Stimulated activated CD4-positive, alpha-beta T cell treated with anti-CD3 and anti-CD28 coated beads, Interleukin-15, amount 100 ng/mL, for 24 hours (primary cell): ENCODE measurements around the gene TBK1.
"Not testable (repeated sequence)": the region's sequence is repeated elsewhere in the genome, so short reads cannot be mapped to it uniquely, and the experiment has no call there.

Source experiments
- DNase-seq: peaks from one replicate; pipeline ENCODE4 v3.0.0-alpha.2; 2020

The TBK1 gene

GRCh38 chr12:64497903-64498302 lies 46.0 kb downstream of the TBK1 start:
- no peak for DNase-seq

DNA sequence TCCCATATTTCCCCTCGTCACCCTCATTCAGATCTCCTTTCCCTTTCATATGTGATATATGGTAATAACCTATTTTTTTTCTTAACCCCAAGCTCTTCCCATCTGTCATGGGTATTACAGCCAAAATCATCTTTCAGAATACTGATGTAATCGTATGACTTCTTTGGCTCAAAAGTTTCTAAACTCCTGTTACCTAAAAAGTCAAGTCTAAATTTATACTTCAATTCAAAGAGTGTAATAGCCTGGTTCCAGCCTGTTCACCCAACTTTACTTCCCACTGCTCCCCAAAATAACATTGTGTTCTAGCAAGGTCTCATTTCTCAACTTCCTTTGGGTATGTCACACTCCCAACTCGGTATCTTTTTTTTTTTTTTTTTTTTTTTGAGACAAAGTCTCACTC lies 48.5 kb downstream of the TBK1 start:
- no peak for DNase-seq

GRCh38 chr12:64501486-64501885 lies 49.6 kb downstream of the TBK1 start:
- no peak for DNase-seq

DNA sequence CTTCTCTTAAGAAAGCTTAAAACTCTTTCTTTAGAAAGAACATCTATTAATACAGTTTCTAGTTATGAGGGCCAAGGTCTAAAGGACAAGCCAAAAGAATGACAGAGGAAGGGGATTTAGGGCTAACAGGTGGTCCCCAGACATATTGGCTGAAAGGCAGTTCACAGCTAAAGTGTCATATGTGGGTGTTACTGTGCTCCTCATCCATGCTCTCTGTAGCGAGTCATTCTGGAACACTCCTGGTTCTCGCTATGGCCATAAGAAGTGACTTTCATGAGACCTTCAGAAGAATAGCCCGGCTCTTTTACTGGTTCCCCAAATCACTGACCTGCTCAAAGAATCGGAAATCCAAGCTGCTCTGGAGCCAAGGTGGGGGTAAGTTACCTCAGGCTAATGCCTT lies 55.0 kb downstream of the TBK1 start:
- DNase-seq: no peak

- DNase-seq: no peak
These were observed 58.7 kb downstream of the TBK1 start for GRCh38 chr12:64510667-64511066.

DNA sequence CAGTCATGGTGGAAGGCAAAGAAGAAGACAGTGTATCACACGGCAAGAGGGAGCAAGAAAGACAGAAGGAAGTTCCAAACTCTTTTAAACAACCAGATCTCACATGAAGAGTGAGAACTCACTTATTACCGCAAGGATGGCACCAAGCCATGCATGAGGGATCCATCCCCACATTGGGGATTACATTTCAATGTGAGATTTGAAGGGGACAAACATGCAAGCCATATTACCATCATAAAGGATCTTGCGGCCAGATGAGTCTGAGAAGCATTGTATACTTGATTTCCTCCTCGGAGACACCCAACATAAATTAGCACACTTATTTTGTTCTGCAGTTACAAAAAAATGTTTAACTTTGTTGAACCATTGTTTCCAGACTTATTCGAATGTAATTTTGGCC lies 66.5 kb downstream of the TBK1 start:
- no peak for DNase-seq

DNA sequence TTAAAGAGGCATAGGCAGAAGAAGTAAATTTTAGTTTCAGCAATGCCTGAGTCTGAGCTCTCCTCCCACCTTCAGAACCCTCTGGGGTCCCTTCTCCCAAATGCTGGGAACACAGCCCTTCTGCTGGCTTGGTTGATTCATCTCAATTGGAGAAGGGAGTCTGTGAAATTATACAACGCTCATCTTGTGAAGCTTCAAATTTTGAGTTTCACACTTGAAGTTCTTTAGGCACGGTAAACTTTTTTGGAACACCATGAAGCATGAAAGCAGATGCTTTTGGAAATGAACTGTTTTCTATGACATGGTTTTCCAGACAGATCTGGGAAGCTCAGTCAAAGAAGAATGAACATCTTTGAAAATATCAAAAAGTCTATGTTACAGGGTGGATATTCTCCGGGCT lies 69.9 kb downstream of the TBK1 start:
- no peak for DNase-seq

DNA sequence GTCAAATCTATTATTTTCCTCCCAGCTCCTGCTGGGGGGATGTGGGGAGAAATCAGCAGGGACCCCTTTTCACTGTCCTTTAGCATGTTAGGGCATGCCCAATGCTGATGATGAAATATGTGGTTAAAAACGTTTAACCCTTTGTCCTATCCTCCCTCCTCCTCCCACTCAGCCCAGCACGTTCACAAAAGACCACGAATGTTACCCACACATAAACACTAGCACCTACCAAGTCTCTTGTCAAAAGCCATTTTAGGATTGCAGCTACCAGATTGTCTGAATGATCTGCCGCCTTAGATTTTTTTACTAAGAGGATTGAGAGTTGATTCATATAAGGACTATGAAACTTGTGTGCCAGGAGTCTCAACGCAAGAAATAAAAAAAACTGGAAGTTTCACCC lies 70.4 kb downstream of the TBK1 start:
- no peak for DNase-seq

GRCh38 chr12:64522807-64523206 lies 70.9 kb downstream of the TBK1 start:
- DNase-seq: no peak

DNA sequence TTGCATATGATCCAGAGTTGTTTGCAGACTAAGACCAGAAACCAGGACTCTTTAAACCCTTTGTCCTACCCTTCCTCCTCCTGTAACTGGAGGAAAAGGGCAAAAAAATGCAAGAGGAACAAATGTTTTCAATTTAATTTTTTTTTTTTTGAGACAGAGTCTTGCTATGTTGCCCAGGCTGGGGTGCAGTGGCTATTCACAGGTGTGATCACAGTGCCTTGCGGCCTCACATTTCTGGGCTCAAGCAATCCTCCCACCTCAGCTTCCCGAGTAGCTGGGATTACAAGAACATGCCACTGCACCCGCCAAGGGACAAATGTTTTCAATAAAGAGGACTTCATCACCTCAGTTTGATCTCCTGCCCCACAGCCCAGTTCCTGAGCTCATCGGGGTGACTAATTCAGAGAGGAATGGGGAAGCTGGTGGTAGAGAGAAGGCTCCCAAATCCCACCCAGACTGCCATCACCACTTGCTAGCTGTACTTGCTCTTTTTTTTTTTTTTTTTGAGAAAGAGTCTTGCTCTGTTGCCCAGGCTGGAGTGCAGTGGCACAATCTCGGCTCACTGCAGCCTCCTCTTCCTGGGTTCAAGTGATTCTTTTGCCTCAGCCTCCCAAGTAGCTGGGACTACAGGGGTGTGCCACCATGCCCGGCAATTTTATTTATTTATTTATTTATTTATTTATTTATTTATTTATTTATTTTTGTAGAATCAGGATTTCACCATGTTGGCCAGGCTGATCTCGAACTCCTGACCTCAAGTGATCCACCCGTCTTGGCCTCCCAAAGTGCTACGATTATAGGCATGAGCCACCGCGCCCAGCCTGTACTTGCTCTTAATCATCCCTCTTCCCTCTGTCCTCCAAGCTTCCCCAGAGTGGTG lies 71.9 kb downstream of the TBK1 start:
- not testable (repeated sequence) for DNase-seq

DNA sequence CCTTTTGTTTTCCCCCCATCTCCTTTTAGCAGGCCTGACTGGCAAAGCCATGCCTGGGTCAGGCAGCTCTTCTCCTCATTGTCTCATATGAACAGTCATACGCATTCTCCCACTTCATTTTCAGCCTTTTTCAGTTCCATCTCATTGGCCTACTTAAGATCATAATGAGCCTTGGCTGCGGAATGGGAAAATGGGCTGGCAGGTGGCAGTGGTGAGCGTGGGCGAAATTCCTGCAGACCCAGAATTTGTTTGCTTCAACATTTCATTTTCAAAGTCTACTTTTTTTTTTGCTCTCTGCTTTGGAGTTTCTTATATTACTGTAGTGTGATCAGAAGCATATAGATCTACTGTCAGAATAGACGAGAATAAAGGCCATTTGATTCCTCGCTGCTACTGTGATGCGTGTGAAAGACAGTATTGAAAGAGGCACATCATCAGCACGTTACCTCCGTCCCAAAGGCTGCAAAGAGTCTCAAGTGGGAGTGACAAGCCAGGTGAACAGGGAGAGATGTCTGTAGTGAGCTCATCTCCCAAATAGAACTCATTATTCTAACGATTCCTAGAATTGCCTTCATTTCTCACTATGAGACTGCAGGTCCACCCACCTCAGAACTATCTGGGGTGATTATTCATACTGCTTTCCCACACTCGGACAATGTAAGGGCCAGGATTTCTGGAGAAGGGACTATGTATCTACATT lies 73.7 kb downstream of the TBK1 start:
- no peak for DNase-seq

- DNase-seq: no peak
These were observed 74.9 kb downstream of the TBK1 start for GRCh38 chr12:64526859-64527258.

DNA sequence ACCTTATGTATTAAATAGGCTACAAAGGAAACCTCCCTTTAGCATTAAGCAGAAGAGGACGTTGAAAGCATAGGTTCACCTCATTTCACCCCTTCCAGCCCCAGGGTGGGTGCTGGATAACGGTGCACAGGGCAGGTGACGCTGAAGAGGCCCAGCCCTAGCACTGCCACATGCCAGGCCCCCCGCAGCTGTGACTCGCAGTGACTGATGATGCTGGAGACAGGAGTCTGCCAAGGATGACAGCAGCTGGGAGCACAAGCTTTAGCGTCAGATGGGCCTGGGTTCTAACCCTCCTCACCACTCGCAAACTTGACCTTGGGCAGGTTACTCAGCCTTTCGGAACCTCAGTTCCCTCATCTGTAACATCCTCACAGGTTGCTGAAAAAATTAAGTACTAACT lies 76.7 kb downstream of the TBK1 start:
- DNase-seq: no peak

GRCh38 chr12:64530566-64530965 lies 78.6 kb downstream of the TBK1 start:
- DNase-seq: no peak

DNA sequence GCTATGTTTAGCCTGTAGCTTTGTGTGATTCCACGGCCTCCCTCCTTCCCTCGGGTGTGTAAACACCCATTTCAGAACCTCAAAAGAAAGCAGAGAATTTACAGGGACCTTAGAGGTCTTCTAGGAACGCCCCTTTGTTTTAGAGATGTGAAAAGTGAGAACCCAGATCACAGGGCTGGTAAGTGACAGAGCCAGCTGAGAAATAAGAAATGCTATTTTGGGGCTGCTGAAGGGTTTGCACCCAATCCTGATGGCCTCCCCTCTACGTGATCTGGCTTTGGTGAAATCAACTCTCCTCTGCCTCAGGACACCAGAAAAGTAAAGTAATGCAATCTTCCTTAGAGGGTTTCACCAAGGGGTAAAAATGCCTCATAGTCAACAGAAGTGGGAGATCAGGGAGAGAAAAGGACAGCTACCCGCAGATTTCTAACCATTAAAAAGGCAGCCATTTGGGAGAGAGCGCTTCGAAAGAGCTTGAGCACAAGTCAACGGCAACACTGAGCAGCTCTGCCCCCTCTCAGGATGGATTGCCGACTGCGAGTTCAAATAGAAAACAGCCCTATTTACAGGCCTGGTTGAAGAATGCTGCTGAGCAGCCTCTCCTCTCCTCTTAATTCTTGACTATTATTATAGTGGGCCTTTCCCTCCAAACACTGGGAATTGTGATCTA lies 79.9 kb downstream of the TBK1 start:
- no peak for DNase-seq

DNA sequence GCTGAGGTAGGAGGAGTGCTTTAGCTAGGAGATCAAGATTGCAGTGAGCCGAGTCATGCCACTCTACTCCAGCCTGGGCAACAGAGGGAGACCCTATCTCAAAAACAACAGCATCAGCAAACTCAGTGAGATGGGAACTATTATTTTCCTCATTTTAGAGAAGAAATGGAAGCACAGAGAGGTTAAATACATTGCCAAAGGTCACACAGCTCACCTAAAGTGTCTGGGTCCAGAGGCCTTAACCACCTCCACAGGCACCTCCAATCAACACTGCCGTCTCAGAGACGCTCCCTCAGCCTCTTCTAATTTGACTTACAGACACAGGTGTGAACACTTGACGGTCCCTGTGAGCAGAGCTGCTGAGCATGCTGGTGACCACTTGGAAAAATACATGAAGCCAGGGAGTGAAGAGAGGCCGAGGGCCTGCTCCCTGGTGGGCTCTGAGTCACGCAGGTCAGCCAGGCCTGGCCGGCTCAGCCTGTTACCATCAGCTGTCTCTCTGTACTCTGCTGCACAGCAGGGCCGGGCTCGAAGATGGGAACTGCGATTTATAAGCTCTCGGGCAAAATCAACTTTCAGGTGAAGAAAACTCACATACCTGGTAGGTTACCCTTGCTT lies 80.9 kb downstream of the TBK1 start:
- DNase-seq: no peak

GRCh38 chr12:64534672-64535199 lies 82.8 kb downstream of the TBK1 start:
- no peak for DNase-seq

DNA sequence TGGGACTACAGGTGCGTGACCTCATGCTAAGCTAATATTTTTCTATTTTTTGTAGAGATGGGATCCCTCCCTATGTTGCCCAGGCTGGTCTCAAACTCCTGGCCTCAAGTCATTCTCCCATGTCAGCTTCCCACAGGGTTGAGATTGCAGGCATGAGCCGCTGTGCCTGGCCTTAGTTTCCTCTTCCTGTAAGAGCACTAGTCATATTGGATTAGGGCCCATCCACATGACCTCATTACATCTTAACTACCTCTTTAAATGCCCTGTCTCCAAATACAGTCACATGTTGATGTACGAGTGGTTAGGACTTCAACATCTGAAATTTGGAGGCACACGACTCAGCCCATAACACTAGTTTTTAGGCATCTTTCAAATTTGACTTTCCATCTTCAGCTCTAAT lies 86.2 kb downstream of the TBK1 start:
- no peak for DNase-seq

DNA sequence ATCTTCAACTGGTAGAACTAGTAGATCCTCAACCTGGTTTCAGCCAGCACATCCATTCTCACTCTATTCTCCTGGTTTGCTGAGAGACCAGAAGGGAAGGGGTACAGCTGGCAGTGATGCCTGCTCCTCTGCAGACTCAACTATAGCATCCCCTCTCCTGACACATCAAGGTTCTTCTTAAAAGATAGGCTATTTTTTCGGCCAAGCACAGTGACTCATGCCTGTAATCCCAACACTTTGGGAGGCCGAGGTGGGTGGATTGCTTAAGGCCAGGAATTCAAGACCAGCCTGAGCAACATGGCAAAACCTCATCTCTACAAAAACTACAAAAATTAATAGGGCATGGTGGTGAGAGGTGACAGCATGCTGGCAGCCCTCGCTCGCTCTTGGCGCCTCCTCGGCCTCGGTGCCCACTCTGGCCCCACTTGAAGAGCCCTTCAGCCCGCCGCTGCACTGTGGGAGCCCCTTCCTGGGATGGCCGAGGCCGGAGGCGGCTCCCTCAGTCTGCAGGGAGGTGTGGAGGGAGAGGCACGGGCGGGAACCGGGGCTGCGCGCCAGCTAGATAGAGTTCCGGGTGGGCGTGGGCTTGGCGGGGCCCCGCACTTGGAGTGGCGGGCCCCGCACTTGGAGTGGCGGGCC lies 90.6 kb downstream of the TBK1 start:
- not testable (repeated sequence) for DNase-seq

DNA sequence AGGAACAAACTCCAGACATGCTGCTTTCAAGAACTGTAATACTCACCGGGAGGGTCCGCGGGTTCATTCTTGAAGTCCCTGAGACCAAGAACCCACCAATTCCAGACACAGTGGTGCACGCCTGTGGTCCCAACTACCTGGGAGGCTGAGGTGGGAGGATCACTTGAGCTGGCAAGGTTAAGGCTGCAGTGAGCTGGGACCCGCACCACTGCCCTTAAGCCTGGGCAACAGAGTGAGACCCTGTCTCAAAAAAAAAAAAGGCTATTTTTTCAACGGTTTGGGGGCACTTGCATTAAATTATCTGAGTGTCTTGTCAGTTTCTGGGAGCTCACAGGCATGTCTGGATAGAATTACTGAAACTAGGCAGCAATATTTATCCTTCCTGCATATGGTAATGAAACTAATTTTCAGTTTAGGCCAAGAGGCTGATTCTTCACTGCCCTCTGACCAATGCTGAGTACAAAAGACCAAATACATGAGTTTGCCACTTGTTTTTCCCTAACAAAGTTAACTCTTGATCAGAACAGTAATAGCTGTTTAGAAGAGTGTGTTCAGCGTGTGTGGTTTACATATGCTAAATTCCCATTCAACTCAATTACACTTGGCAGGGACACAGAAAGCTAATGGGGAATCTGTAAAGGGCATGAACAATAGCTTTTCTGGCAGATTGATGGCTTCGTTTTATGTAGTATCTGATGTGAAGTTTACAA lies 92.6 kb downstream of the TBK1 start:
- no peak for DNase-seq

GRCh38 chr12:64545081-64545382 lies 93.1 kb downstream of the TBK1 start:
- DNase-seq: no peak

DNA sequence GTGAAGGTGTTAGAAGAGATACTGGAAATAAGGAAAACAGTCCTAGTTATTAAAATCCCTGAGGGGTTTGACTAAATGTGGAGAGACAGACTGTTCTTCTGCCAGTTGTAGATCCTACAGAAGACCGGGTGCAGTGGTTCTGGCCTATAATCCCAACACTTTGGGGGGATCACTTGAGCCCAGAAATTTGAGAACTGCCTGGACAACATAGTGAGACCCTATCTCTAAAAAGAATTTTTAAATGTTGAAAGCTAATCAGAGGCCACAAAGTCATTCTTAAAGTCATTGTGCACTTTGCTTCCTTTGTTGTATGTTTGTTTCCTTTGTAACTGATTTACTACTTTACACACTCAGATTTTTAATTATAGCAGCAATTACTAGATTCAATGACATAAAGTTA lies 97.2 kb downstream of the TBK1 start:
- no peak for DNase-seq
